ENCODE results near the gene CDCA4. TPM values are rescaled to one million over a fixed set of nuclear protein-coding genes. Genes with fewer than 3 reads are reported as not detected.
A peak's percentile ranks its signal among the peaks of the same experiment; 100 is the strongest.

The CDCA4 gene
- total and polyA plus RNA-seq, 10 of the 15 experiments (the other 5 are each of a cell fraction or from before 2014, with no cell fraction given): 10.4 to 64.0 (median 52.1) TPM

DNA sequence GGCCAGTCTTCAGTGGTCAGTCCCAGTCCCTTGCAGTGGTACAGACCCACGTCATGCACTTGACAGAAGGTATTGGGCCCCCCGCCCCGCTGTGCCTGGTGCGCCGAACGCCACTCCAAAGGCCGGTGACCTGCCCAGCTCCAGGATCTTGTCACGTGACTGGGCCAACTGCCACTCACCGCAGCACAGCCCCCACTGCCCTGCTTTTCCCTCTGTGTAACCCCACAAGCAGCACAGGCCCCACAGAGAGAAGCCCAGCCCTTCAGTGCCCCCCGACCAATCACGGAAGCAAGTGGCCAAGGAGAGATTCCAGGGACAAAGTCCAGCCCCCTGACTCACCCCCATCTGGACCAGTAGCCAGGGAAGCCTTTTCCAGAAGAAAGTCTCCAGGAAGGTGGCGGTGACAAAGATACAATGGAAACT, 43.8 kb upstream of the CDCA4 start (continued):
- TF ChIP-seq, protein P1, sequence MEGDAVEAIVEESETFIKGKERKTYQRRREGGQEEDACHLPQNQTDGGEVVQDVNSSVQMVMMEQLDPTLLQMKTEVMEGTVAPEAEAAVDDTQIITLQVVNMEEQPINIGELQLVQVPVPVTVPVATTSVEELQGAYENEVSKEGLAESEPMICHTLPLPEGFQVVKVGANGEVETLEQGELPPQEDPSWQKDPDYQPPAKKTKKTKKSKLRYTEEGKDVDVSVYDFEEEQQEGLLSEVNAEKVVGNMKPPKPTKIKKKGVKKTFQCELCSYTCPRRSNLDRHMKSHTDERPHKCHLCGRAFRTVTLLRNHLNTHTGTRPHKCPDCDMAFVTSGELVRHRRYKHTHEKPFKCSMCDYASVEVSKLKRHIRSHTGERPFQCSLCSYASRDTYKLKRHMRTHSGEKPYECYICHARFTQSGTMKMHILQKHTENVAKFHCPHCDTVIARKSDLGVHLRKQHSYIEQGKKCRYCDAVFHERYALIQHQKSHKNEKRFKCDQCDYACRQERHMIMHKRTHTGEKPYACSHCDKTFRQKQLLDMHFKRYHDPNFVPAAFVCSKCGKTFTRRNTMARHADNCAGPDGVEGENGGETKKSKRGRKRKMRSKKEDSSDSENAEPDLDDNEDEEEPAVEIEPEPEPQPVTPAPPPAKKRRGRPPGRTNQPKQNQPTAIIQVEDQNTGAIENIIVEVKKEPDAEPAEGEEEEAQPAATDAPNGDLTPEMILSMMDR (IDR thresholded peaks at IDR 0.05 in 2 of 3, conservative IDR thresholded peaks at IDR 0.05 in 1 of 3; ENCODE audit: control insufficient read depth in 2 of 3, extremely low read depth in 1 of 3, insufficient read depth in 1 of 3, low read depth in 3 of 3, low read length in 3 of 3): no peak
- TF ChIP-seq, protein P2, sequence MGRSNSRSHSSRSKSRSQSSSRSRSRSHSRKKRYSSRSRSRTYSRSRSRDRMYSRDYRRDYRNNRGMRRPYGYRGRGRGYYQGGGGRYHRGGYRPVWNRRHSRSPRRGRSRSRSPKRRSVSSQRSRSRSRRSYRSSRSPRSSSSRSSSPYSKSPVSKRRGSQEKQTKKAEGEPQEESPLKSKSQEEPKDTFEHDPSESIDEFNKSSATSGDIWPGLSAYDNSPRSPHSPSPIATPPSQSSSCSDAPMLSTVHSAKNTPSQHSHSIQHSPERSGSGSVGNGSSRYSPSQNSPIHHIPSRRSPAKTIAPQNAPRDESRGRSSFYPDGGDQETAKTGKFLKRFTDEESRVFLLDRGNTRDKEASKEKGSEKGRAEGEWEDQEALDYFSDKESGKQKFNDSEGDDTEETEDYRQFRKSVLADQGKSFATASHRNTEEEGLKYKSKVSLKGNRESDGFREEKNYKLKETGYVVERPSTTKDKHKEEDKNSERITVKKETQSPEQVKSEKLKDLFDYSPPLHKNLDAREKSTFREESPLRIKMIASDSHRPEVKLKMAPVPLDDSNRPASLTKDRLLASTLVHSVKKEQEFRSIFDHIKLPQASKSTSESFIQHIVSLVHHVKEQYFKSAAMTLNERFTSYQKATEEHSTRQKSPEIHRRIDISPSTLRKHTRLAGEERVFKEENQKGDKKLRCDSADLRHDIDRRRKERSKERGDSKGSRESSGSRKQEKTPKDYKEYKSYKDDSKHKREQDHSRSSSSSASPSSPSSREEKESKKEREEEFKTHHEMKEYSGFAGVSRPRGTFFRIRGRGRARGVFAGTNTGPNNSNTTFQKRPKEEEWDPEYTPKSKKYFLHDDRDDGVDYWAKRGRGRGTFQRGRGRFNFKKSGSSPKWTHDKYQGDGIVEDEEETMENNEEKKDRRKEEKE (IDR thresholded peaks at IDR 0.05): no peak
- TF ChIP-seq, protein P3, sequence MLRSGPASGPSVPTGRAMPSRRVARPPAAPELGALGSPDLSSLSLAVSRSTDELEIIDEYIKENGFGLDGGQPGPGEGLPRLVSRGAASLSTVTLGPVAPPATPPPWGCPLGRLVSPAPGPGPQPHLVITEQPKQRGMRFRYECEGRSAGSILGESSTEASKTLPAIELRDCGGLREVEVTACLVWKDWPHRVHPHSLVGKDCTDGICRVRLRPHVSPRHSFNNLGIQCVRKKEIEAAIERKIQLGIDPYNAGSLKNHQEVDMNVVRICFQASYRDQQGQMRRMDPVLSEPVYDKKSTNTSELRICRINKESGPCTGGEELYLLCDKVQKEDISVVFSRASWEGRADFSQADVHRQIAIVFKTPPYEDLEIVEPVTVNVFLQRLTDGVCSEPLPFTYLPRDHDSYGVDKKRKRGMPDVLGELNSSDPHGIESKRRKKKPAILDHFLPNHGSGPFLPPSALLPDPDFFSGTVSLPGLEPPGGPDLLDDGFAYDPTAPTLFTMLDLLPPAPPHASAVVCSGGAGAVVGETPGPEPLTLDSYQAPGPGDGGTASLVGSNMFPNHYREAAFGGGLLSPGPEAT (IDR thresholded peaks at IDR 0.05; ENCODE audit: low read depth): no peak
- TF ChIP-seq CHD1 (IDR thresholded peaks at IDR 0.05; ENCODE audit: low read depth, low read length) (0 out of 2 replicates have a peak, but pooled peaks have one; percentile 56), POU2F2 (IDR thresholded peaks at IDR 0.05; ENCODE audit: borderline replicate concordance, low read depth, low read length) (peak; percentile 49; the same call in 2 of the 3 replicates)
- TF ChIP-seq, protein P4, sequence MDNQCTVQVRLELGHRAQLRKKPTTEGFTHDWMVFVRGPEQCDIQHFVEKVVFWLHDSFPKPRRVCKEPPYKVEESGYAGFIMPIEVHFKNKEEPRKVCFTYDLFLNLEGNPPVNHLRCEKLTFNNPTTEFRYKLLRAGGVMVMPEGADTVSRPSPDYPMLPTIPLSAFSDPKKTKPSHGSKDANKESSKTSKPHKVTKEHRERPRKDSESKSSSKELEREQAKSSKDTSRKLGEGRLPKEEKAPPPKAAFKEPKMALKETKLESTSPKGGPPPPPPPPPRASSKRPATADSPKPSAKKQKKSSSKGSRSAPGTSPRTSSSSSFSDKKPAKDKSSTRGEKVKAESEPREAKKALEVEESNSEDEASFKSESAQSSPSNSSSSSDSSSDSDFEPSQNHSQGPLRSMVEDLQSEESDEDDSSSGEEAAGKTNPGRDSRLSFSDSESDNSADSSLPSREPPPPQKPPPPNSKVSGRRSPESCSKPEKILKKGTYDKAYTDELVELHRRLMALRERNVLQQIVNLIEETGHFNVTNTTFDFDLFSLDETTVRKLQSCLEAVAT (IDR thresholded peaks at IDR 0.05): peak; percentile 6; the same call in 1 of the 2 replicates
- TF ChIP-seq, protein P5, sequence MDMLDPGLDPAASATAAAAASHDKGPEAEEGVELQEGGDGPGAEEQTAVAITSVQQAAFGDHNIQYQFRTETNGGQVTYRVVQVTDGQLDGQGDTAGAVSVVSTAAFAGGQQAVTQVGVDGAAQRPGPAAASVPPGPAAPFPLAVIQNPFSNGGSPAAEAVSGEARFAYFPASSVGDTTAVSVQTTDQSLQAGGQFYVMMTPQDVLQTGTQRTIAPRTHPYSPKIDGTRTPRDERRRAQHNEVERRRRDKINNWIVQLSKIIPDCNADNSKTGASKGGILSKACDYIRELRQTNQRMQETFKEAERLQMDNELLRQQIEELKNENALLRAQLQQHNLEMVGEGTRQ (IDR thresholded peaks at IDR 0.05; ENCODE audit: borderline replicate concordance, low read depth, low read length): peak; percentile 74

Data from GM12878 (cell line).